Stimulated activated CD4-positive, alpha-beta T cell treated with anti-CD3 and anti-CD28 coated beads, Interleukin-4, amount 100 ng/mL, for 4 hours (primary cell): ENCODE measurements around the gene ZNF662.

Experiments
- DNase-seq, 2 experiments: peaks; one replicate each; pipeline ENCODE4 v3.0.0-alpha.2; 2020

Gene ZNF662

DNA sequence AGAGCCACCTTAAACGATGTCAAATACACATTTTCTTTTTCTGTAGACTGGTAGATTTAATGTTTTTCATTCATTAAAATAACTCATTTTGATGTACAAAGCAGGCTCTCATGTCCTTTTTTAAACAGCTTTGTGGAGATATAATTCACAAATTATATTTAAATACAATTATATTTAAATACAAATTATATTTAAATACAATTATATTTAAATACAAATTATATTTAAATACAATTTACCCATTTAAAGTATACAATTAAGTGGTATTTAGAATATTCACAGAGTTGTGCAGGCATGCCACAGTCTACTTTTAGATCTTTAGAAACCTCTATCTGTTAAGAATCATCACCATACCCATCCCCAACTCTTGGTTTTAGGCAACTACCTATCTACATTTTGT is 36.8 kb downstream of the ZNF662 start:
- no peak for DNase-seq

DNA sequence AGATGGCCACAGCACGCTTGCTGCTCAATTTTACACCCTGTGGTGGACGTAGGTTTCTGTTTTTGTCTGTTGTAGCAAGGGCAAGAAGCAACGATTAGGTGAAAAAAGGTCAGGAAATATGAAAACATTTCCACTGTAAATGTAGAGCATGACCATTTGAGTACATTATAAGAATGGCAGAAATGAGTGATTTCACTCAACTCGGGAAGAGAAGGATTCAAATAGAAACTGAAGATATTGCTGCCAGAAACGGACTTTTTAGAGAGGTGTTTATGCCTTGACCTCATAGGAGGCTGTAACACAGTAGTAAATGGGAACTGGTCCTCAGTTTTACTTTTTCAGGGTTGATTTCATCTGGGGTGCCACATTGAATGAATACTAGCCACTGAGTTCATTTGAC is 40.1 kb downstream of the ZNF662 start:
- DNase-seq = no peak

DNA sequence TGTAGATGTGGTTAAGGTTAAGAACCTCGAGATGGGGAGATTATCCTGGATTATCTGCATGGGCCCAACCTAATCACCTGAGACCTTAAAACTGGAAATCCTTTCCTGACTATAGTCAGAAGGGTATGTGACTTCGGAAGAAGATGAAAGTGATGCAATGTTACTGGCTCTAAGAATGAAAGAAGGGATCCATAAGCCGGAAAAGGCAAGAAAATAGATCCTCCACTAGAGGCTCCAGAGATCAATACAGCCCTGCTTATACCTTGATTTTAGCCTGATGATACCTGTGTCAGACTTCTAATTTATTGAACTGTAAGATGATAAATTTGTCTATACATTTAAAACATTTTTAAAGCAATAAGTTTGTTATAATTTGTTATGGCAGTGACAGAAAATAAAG is 51.6 kb downstream of the ZNF662 start:
- DNase-seq = no peak

DNA sequence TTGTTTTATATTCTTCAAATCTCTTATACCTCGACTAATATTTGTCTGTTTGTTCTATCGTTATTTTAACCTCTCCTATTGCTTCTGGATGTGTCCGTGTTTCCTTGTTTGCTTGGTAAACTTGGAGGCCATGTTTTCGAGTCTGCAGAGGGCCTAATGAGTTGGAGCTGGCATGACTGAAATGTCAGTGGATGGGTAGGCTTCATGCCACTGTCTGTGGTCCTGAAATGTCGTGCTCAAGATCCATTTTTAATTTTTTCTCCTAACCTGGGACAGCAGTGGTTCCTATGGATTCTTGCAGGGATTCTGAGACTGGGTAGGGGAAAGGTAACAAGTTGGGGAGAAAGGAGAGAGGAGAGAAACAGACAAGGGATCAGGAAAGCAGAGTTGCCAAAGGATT is 54.3 kb downstream of the ZNF662 start:
- DNase-seq = no peak

DNA sequence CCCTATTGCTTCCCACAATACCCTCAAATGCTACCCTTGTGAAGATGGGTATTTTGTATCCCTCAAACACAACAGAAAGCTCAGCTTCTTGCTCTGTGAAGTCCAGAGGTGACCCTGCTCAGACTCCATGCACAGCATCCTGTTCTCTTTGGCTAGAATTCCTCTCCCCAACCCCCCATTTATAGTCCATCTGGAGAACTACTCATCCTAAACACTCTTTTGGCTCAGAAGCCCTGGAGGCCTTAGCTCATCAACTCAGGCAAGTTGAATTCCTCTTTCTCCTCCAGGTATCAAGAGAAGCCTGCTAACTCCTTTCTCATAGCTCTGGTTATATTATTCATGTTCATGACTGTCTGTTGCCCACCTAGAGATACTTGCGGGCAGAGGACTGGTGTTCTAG is 54.8 kb downstream of the ZNF662 start:
- DNase-seq = no peak

DNA sequence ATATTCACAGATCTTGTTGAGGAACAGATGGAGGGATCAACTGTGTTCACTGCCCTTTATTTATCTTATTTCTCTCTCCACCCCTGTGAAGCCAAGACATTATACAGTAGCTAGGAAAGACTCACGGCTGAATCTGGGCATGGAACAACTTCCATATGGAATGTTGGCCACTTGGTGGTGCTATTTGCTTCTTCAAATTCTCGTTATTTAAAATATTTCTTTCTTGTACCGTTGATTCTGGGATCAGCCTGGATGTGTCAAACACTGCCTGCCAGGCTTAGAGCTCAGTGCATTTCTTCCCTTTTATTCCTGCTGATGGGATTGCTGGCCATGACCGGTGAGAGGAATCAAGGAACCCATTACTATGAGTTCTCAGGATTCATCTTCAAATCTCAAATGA is 55.7 kb downstream of the ZNF662 start:
- DNase-seq = no peak

DNA sequence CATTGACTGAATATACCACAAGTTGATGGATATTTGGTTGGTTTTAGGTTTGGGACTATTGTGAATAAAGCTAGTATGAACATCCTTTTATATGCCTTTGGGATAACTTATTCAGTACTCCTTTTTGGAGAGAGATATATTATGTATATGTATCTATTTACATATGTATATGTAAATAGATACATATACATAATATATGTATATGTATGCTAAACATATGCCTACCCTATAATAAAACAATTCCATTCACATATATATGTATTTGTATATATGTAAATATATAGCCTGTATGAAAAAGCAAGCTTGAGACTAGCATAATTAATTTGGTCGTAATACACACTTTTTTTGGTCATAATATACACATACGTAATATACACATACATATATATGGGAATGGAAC is 57.3 kb downstream of the ZNF662 start:
- DNase-seq = no peak

DNA sequence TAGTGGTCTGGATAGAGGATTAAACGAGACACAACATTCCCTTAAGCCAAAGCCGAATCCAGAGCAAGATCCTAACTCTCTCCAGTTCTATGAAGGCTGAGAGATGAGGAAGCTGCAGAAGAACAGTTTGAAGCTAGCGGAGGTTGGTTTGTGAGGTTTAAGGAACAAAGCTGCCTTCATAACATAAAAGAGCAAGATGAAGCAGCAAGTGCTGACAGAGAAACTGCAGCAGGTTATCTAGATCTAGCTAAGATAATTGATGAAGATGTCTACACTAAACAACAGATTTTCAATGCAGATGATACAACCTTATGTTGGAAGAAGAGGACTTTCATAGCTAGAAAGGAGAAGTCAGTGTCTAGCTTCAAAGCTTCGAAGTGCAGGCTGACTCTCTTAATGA is 58.3 kb downstream of the ZNF662 start:
- no peak for DNase-seq
